GM19238 (cell line): Measurements from ENCODE around the gene CMTM4.

ENCODE experiments used
- DNase-seq: peaks from one replicate; pipeline ENCODE4 v3.0.0; 2011; ENCODE audit warnings: low spot score; ENCODE audit not compliant: insufficient read length

CMTM4 gene

GRCh38 chr16:66696669-66697630, at the start of gene CMTM4:
Gene CMTM4 (minus strand): TSS chr16:66696743. CDS start chr16:66696525, 218 bp downstream.
- DNase-seq = peak; percentile 91

GRCh38 chr16:66746048-66746447, 49.5 kb upstream of the CMTM4 start:
- DNase-seq = no peak

GRCh38 chr16:66741950-66742808, 45.6 kb upstream of the CMTM4 start:
- DNase-seq = no peak

- no peak for DNase-seq
Measured at GRCh38 chr16:66741169-66741900, 44.8 kb upstream of the CMTM4 start.

- no peak for DNase-seq
Measured at GRCh38 chr16:66740533-66740932, 44.0 kb upstream of the CMTM4 start.

GRCh38 chr16:66740010-66740409, 43.5 kb upstream of the CMTM4 start:
- DNase-seq = peak; percentile 28

GRCh38 chr16:66735891-66736290, 39.3 kb upstream of the CMTM4 start:
- DNase-seq = no peak

- no peak for DNase-seq
Measured at GRCh38 chr16:66731101-66731500, 34.6 kb upstream of the CMTM4 start.

- DNase-seq = no peak
Measured at GRCh38 chr16:66728804-66729203, 32.3 kb upstream of the CMTM4 start.

- peak; percentile 14 for DNase-seq
Measured at GRCh38 chr16:66728117-66728787, 31.7 kb upstream of the CMTM4 start.

GRCh38 chr16:66720766-66721165, 24.2 kb upstream of the CMTM4 start:
- DNase-seq = no peak

- DNase-seq = no peak
Measured at GRCh38 chr16:66719246-66719645, 22.7 kb upstream of the CMTM4 start.

- no peak for DNase-seq
Measured at GRCh38 chr16:66717776-66718175, 21.2 kb upstream of the CMTM4 start.

- no peak for DNase-seq
Measured at GRCh38 chr16:66717112-66717675, 20.7 kb upstream of the CMTM4 start.

- DNase-seq = no peak
Measured at GRCh38 chr16:66714654-66715307, 18.2 kb upstream of the CMTM4 start.

- no peak for DNase-seq
Measured at GRCh38 chr16:66714062-66714461, 17.5 kb upstream of the CMTM4 start.

- DNase-seq = no peak
Measured at GRCh38 chr16:66713076-66713475, 16.5 kb upstream of the CMTM4 start.

- no peak for DNase-seq
Measured at GRCh38 chr16:66712512-66712911, 16.0 kb upstream of the CMTM4 start.

- DNase-seq = no peak
Measured at GRCh38 chr16:66711581-66711980, 15.0 kb upstream of the CMTM4 start.

- DNase-seq = no peak
Measured at GRCh38 chr16:66706506-66706880, 9.9 kb upstream of the CMTM4 start.
